Measurements from ENCODE around the gene KLHL17.

GRCh38 chr1:932173-932510 lies 28.2 kb upstream of the KLHL17 start:
- TF ChIP-seq CC2D1A (IDR thresholded peaks at IDR 0.05) (no peak), POLR2A (conservative IDR thresholded peaks at IDR 0.05) (no peak), TEAD2 (tag; IDR thresholded peaks at IDR 0.05) (no peak), XRCC5 (IDR thresholded peaks at IDR 0.05; ENCODE audit: low read depth, low read length) (no peak), MAZ (CRISPR knock-in tag; conservative IDR thresholded peaks at IDR 0.05 in 1 of 2, IDR thresholded peaks at IDR 0.05 in 1 of 2) (no peak), PCBP1 (IDR thresholded peaks at IDR 0.05; ENCODE audit: low read depth, low read length, poor library complexity, severe bottlenecking) (no peak), MXD1 (CRISPR knock-in tag; IDR thresholded peaks at IDR 0.05; ENCODE audit: borderline replicate concordance, poor library complexity, severe bottlenecking) (no peak), NONO (IDR thresholded peaks at IDR 0.05; ENCODE audit: low read depth in 2 of 2, low read length in 1 of 2) (no peak), CBFA2T2 (conservative IDR thresholded peaks at IDR 0.05) (no peak)
- TF ChIP-seq, protein P1, sequence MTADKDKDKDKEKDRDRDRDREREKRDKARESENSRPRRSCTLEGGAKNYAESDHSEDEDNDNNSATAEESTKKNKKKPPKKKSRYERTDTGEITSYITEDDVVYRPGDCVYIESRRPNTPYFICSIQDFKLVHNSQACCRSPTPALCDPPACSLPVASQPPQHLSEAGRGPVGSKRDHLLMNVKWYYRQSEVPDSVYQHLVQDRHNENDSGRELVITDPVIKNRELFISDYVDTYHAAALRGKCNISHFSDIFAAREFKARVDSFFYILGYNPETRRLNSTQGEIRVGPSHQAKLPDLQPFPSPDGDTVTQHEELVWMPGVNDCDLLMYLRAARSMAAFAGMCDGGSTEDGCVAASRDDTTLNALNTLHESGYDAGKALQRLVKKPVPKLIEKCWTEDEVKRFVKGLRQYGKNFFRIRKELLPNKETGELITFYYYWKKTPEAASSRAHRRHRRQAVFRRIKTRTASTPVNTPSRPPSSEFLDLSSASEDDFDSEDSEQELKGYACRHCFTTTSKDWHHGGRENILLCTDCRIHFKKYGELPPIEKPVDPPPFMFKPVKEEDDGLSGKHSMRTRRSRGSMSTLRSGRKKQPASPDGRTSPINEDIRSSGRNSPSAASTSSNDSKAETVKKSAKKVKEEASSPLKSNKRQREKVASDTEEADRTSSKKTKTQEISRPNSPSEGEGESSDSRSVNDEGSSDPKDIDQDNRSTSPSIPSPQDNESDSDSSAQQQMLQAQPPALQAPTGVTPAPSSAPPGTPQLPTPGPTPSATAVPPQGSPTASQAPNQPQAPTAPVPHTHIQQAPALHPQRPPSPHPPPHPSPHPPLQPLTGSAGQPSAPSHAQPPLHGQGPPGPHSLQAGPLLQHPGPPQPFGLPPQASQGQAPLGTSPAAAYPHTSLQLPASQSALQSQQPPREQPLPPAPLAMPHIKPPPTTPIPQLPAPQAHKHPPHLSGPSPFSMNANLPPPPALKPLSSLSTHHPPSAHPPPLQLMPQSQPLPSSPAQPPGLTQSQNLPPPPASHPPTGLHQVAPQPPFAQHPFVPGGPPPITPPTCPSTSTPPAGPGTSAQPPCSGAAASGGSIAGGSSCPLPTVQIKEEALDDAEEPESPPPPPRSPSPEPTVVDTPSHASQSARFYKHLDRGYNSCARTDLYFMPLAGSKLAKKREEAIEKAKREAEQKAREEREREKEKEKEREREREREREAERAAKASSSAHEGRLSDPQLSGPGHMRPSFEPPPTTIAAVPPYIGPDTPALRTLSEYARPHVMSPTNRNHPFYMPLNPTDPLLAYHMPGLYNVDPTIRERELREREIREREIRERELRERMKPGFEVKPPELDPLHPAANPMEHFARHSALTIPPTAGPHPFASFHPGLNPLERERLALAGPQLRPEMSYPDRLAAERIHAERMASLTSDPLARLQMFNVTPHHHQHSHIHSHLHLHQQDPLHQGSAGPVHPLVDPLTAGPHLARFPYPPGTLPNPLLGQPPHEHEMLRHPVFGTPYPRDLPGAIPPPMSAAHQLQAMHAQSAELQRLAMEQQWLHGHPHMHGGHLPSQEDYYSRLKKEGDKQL (CRISPR knock-in tag; IDR thresholded peaks at IDR 0.05; ENCODE audit: borderline replicate concordance), result no peak
